G401.6 (cell line): ENCODE data around the gene MEOX1.

Source experiments
- FAIRE-seq: peaks from 2 replicates; lab custom pipeline; 2012; peaks lifted over from hg19 to GRCh38; lab: Jason Lieb, UNC

MEOX1 gene

DNA sequence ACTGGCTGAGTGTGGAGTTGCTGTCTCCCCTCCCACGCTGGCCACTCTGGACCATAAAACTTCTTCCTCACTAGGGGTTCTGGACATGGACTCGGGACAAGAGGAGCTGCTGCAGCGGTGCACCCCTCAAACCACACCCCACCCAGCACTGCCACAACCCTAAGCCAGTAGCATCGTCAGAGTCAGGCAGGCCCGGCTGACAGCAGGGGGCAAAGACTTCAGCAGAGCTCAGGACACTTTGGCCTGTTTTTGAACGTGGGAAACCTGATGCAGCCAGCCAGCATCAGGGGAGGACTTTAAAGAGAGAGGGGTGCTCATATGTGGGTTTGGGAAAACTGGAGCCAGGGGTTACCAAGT lies 9.6 kb downstream of the MEOX1 start:
- FAIRE-seq = no peak

DNA sequence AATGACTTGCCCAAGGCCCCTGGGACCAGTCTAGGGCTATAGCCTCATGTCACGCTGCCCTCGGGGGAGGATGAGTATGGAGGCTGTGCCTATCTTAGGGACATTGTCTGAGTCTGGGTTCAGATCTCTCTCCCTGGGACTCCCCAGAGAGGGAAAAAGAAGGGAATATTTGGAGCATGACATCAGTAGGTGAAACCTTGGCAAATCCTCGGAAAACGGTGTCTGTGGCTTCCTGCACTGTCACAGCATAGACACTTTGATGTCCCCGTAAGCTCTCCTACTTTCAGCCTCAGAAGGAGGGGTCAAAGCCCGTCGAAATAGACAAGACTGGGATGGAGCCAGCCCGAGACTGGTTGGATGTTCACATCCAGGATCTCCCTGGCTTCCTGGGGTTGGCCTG lies 11.3 kb downstream of the MEOX1 start:
- FAIRE-seq = no peak

DNA sequence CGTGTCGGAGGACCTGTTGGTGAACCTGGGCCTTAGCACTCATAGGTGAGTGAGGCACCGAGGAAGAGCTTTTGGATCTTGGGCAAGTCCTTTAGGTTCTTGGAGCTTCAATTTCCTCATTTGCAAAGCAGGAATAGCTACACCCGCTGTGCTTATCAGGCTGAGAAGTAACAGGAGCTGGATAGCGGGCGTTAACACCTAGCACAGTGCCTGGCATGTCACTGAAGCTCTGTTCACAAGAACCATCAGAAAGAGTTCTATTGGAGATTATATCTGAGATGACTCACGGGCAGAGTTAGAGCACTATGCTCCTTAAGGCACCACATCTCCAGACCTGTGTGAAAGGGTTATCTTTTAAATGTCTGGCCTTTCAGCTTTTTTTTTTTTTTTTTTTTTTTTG lies 12.8 kb downstream of the MEOX1 start:
- FAIRE-seq = no peak

DNA sequence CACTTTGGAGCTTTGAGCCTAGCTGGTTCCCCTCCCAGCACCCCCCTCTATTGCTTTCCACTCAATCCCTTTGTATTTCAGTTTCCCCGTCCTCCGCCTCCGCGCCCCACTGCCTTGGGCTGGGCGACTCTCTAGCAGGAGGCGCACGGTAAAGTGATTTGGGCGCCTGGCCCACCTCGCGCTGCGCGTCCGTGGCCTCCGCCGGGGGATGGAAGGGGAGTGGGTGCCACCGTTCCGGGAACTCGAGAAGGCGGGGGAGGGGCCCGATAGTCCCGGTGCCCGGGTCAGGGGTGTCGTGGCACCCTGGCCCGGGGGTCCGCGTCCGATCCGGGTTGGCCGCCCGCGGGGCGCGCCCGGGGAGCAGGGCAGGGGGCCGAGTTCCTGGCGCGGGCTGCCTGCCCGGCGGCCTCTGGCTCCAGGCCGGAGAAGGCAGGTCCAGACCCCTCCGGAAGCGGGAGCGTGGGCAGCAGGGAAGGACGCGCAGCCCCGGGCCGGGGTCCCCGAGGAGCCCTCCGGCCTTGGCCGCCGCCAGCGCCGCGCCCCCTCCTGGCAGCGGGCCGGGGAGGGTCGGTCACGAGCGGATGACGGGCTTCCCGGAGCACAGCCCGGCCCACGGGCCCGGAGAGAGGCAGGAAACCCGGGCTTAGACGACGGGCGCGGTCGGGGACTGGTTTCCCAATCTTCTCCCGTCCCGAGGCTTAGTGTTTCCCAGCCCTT lies 15.8 kb downstream of the MEOX1 start:
- FAIRE-seq = no peak

- FAIRE-seq = no peak
Measured at GRCh38 chr17:43645450-43645764, 16.3 kb downstream of the MEOX1 start.

GRCh38 chr17:43644081-43644480 lies 17.6 kb downstream of the MEOX1 start:
- FAIRE-seq = no peak

DNA sequence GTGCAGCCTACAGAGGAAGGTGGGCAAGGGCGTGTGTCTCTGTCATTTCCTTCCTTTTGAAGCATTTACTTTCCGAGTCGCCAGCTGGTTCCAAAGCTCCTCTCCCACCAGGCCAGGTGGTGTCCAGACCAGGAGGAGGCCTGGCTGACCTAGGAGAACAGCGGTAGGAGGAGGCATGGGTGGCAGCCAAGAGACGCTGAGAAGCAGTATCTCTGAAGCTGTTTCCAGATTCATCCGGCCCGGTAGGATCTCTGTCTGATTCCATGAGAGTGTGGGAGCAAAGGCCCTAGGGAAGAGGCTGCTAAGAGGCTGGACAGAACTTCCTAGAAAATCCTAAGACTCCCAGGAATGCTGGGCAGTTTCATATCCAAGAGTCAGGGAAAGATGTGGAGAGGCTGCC lies 20.3 kb downstream of the MEOX1 start:
- no peak for FAIRE-seq

GRCh38 chr17:43640491-43641252 lies 21.1 kb downstream of the MEOX1 start:
- no peak for FAIRE-seq

DNA sequence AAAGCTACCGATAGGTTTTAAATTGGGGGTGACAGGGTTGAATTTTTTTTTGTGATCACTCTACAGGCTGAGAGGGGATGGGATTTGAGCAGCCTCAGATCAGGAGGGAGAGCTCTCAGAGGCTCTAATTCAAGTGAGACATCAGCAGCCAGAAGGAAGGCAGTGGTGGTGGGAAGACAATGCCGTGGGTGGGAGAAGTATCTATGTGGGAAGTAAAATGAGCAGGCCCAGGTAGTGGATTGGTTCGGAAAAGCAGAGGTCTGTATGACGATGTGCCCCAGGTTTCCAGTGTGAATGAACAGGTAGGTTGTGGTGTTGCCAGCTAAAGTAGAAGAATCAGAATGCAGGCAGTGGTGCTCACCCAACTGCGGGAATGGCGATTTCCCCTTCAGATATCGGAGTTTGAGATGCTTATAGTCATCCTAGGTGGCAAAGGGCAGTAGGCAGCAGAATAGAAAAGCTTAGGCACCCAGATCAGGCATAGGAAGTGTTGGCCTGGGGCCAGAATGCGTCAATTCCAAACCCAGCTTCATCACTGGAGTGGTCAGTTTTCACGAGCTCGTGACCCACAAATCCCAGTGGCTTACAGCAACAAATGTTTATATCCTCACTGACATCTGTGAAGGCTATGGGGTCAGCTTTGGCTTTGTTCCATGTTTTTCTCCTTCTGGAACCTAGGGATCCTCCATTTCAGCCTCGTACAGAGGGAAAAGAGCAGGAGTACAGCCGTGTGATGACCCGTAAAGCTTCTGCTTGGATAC lies 24.0 kb downstream of the MEOX1 start:
- FAIRE-seq = no peak

DNA sequence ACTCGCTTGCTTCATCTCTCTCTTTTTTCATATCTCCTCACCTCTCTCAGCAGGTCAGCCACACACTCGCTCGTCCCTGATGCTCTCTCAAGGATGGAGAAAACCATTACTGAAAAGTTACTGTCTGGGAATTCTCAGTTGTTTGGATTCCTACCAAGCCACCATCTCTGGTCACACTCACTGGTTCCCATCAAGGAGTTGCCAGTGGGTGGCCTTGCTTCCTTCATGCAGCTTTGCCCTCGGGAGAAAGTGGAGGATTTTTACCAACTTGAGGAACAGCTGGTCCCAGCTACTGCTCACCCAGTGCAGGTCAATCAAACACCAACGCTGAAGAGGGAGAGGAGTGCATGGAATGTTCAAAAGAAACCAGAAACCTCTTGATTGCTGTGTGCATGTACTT lies 25.3 kb downstream of the MEOX1 start:
- no peak for FAIRE-seq

DNA sequence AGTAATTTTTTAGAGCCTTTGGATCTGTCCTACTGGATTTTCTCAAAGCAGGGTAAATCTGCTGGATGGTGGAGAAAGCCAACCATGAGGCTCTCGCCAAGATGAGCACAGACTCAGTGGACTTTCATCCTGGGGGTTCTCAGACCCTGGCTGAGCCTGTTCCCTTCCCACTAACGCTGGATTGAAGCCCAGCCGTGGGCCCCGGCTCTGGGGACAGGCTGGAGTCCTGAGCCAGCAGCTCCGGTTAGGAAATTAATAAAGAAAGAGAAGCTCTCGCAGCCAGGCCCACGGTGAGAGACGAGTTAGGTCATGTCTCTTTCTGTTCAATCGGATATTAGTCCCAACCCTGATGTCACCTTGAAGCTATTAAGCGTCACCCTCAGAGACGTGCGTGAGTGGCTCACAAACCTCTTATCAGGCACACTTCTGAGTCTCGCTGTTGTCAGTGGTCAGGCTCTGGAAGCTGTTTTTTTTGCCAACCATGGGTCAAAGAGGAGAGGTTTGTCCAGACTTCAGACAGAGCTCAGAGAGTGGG lies 27.1 kb downstream of the MEOX1 start:
- no peak for FAIRE-seq

- FAIRE-seq = no peak
Measured at GRCh38 chr17:43632221-43632620, 29.5 kb downstream of the MEOX1 start.

DNA sequence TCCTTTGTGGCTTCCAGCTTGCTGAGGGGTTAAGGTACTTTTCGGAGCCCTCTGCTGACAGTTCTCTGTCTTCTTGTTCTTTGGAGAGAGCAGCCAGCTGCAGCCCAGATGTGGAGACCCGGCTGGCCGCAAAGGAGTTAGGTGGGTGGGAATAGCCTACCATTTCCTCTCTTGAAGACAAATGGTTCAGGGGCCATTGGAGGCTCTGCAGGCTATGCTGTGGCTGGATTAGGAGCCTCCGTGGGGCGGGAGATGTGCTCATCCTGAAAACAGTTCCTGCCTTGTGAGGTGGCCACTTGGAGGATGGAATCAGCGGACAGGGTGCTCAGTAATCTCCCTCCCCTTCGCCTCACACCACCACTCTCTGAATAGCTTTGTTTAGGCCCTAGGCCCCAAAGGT lies 30.3 kb downstream of the MEOX1 start:
- no peak for FAIRE-seq

- FAIRE-seq = no peak
Measured at GRCh38 chr17:43628089-43628650, 33.6 kb downstream of the MEOX1 start.

DNA sequence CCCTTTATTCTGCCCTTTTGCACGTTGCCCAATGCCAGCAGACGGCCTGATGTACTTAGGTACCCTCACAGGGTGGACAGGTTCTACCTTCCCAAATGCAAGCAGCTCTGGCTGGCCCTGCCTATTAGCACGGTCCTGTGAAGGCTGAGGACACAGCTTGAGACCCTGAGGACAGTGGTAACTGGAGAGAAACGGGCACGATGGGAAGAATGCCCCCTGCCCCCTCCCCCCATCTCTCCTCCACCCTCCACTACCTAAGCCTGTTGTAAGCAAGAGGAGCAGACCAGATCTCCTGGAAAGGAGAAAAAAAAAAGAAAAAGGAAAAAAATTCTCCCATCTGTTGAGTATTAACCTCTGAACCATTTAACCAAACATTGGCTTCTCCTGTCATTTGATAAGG lies 34.1 kb downstream of the MEOX1 start:
- no peak for FAIRE-seq

- FAIRE-seq = no peak
Measured at GRCh38 chr17:43626023-43626422, 35.7 kb downstream of the MEOX1 start.

DNA sequence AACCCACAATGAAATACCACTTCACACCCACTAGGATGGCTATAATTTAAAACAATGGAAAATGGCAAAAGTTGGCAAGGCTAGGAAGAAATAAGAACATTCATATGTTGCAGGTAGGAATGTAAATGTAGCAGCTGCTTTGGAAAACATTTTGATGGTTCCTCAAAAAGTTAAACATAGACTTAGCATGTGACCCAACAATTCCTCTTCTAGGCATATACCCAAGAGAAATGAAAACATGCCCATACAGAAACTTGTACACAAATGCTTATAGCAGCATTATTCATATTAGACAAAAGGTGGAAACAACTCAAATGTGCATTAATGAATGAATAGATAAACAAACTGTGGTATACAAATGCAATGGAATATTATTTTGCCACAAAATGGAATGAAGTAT lies 36.1 kb downstream of the MEOX1 start:
- FAIRE-seq = no peak

- no peak for FAIRE-seq
Measured at GRCh38 chr17:43620581-43620980, 41.1 kb downstream of the MEOX1 start.

- no peak for FAIRE-seq
Measured at GRCh38 chr17:43620147-43620546, 41.6 kb downstream of the MEOX1 start.

DNA sequence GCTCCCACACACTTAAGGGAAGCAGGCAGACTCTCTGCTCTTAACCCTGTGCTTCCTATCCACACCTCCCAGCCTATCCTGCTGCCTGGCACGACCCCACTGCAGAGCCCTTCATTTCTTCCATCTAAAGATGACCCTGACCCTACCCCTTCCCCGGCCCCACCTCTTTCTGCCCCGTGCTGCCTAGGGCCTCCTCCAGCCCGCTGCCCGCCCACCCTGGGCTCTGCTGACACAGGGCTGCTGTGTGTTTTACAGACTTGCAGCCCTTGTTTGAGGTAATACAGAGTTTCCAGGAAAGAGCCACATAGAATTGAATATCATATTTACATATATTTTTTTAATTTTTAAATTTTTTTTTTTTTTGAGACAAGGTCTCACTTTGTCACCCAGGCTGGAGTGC lies 42.0 kb downstream of the MEOX1 start:
- no peak for FAIRE-seq

DNA sequence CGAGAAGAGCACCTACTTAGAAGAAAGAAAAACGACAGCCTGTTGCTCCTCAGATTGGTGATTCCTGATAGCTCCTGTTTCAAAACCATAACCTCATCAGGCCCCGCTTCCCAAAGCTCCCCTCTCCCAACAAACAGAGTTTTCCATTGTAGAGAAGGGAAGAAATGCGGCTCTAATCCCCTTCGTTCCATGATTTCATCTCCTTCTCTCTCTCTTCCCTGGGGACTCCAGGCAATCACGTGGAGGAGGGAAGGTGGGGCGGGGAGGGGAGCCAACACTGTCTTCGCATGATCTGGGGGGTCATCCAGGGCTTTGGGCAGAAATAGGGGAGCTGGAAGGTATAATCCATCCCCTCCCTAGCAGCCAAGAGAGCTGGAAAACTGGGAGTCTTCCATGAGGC lies 43.4 kb downstream of the MEOX1 start:
- no peak for FAIRE-seq

GRCh38 chr17:43616852-43617251 lies 44.9 kb downstream of the MEOX1 start:
- FAIRE-seq = no peak

DNA sequence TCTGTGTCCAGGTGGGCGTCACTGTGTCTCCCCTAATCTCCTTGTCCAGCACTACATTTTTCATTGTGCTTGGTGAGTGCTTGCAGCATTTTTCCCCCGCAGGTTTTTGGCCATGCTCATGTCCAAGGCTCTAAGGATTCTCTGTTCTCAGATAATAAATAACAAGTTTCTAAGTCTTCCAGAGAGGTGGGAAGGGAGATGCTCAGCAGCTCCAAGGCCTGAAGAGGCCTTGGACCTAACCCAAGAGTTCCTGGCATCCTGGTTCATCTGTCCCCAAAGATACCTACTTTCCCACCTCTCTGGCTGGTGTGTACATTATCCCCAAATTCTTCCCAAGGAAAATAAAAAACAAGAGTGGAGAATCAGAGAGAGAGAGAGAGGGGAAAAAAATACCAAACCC lies 45.3 kb downstream of the MEOX1 start:
- no peak for FAIRE-seq
